Panc1 (cell line): ENCODE results near the gene WDR27. TPM values are rescaled to one million over a fixed set of nuclear protein-coding genes. Genes with fewer than 3 reads are reported as not detected.

Experiments used
- ATAC-seq: fragments of 200-7000 bp; cut with Tn5 transposase; 2 replicates; pipeline ENCODE4 v1.9.1; 2020; ENCODE audit warnings: mild to moderate bottlenecking, moderate library complexity
- BruUV-seq: library from RNA; stranded (reverse); fragments of 400-500 nt; replicated peaks from 2 replicates; lab custom pipeline; 2021; lab: Mats Ljungman, UMichigan
- CTCF ChIA-PET: fragments of 300-600 bp; sonication (Branson Sonifier 250); formaldehyde crosslinking; loops from one replicate; lab custom pipeline; 2022; ENCODE audit warnings: antibody characterized with exemption; lab: Charles Lee
- POLR2A ChIA-PET: fragments of 300-600 bp; sonication (Branson Sonifier 250); formaldehyde crosslinking; loops from one replicate; lab custom pipeline; 2022; ENCODE audit warnings: antibody characterized with exemption; lab: Charles Lee
- DNase-seq: peaks from one replicate; pipeline ENCODE4 v3.0.0-alpha.2; 2010; ENCODE audit warnings: low read depth, low spot score
- H3K27ac ChIP-seq: 2 replicates; pipeline ENCODE4 v1.5.1; 2011; ENCODE audit warnings: mild to moderate bottlenecking, low read length, inconsistent platforms
- H3K27me3 ChIP-seq: fragments of 200-500 bp; sonication (Bioruptor generic); 2 replicates; pipeline ENCODE4 v1.6.0; 2014; ENCODE audit warnings: low read length, inconsistent platforms; ENCODE audit not compliant: control insufficient read depth, insufficient read depth
- H3K36me3 ChIP-seq: fragments of 200-500 bp; sonication (Bioruptor generic); 2 replicates; pipeline ENCODE4 v1.5.1; 2014; ENCODE audit warnings: inconsistent platforms, mild to moderate bottlenecking, low read length, moderate library complexity; ENCODE audit not compliant: control insufficient read depth, insufficient read depth
- H3K4me1 ChIP-seq: 2 replicates; pipeline ENCODE4 v1.5.1; 2011; ENCODE audit warnings: inconsistent platforms, mild to moderate bottlenecking, low read length, moderate library complexity; ENCODE audit not compliant: control insufficient read depth, insufficient read depth
- H3K4me3 ChIP-seq, 2 experiments: 2 replicates each; pipeline ENCODE4 v1.5.1; 2011 to 2012; ENCODE audit warnings: low read depth in 2 of 2, low read length in 2 of 2, mild to moderate bottlenecking in 2 of 2, inconsistent platforms in 1 of 2, moderate library complexity in 1 of 2
- H3K9me3 ChIP-seq: fragments of 200-500 bp; sonication (Bioruptor generic); 2 replicates; pipeline ENCODE4 v1.5.1; 2014; ENCODE audit warnings: low read depth, mild to moderate bottlenecking, inconsistent platforms, low read length, moderate library complexity; ENCODE audit not compliant: control insufficient read depth, insufficient read depth
- CTCF ChIP-seq: fragments of 450-650 bp; IDR thresholded peaks from 2 replicates; pipeline ENCODE4 v1.5.1; 2017; ENCODE audit warnings: mild to moderate bottlenecking
- POLR2AphosphoS5 ChIP-seq: IDR thresholded peaks from 2 replicates; pipeline ENCODE4 v1.6.1; 2012; ENCODE audit warnings: mild to moderate bottlenecking, low read depth, low read length, moderate library complexity
- REST ChIP-seq, 2 experiments: IDR thresholded peaks; 2 replicates each; pipeline ENCODE4 v1.6.1; 2011 to 2012; ENCODE audit warnings: low read depth in 2 of 2, control low read depth in 1 of 2, low read length in 1 of 2, mild to moderate bottlenecking in 1 of 2, moderate library complexity in 1 of 2; ENCODE audit not compliant: insufficient read depth in 1 of 2
- SIN3A ChIP-seq: IDR thresholded peaks from 2 replicates; pipeline ENCODE4 v1.6.1; 2012; ENCODE audit warnings: low read depth, mild to moderate bottlenecking, low read length, moderate library complexity, borderline replicate concordance; ENCODE audit not compliant: insufficient read depth
- TCF7L2 ChIP-seq: IDR thresholded peaks from 2 replicates; pipeline ENCODE4 v1.6.1; 2011; ENCODE audit warnings: mild to moderate bottlenecking, low read depth, low read length, inconsistent platforms
- in situ Hi-C: cut with HindIII; loops from 2 replicates; pipeline ENCODE4 v1.10.0; 2016; ENCODE audit warnings: low sequenced_read_pairs, low pct_unique_long_range_greater_than_20kb
- intact Hi-C: fragments of 100-400 bp; cut with micrococcal nuclease; formaldehyde crosslinking; loops from one replicate; pipeline ENCODE4 v1.10.0; 2022; ENCODE audit not compliant: unreplicated experiment
- total RNA-seq: library from RNA; stranded (reverse); gene quantifications from one replicate; pipeline ENCODE4 v1.2.1, GENCODE V29; 2021; ENCODE audit not compliant: unreplicated experiment

Gene WDR27
- total RNA-seq, 1 experiment from 2014 or later = 56.3 TPM

GRCh38 chr6:169692516-169692915 lies 9.3 kb downstream of the WDR27 start:
- ChIA-PET POLR2A (interaction anchor here (1.0 kb wide), 1 partner anchor 507 kb away, joined by 8 read pairs; no protein-coding TSS in a partner anchor), CTCF (no interaction called here)
- Histone ChIP-seq H3K4me3 (no peak overlapping the region), H3K27ac (no peak overlapping the region), H3K4me1 (no peaks in the 10 kb centered on the region), H3K36me3 (peaks cover under 1% of the 10 kb centered on the region; the same call in 1 of the 2 replicates), H3K9me3 (peaks cover under 1% of the 10 kb centered on the region; the same call in 1 of the 2 replicates), H3K27me3 (no peaks in the 10 kb centered on the region)
- ATAC-seq (0 out of 2 replicates have a peak, but pooled peaks have one; percentile 38), DNase-seq (no peak)
- in situ Hi-C loops (no loop called here), intact Hi-C loops (no loop called here)
- no TSS peak for BruUV-seq
- TF ChIP-seq REST (IDR thresholded peaks at IDR 0.05; ENCODE audit: insufficient read depth in 1 of 2, low read depth in 2 of 2, low read length in 1 of 2) (no peak), SIN3A (no peak), TCF7L2 (no peak), CTCF (no peak), POLR2AphosphoS5 (no peak)

GRCh38 chr6:169691260-169691659 lies 10.6 kb downstream of the WDR27 start:
- TF ChIP-seq TCF7L2 = no peak
- no peak for TF ChIP-seq CTCF
- no peak for TF ChIP-seq REST (IDR thresholded peaks at IDR 0.05; ENCODE audit: insufficient read depth in 1 of 2, low read depth in 2 of 2, low read length in 1 of 2)
- no peak for TF ChIP-seq SIN3A
- no peak for TF ChIP-seq POLR2AphosphoS5
- Histone ChIP-seq H3K36me3 (peaks cover 6% of the 10 kb centered on the region; the same call in 1 of the 2 replicates), H3K27me3 (no peaks in the 10 kb centered on the region), H3K27ac (no peak overlapping the region), H3K9me3 (peaks cover 5% of the 10 kb centered on the region; the same call in 1 of the 2 replicates), H3K4me1 (no peaks in the 10 kb centered on the region), H3K4me3 (no peak overlapping the region)
- BruUV-seq = no TSS peak
- ChIA-PET CTCF (no interaction called here), POLR2A (no interaction called here)
- DNase-seq (no peak), ATAC-seq (no peak)
- in situ Hi-C loops = no loop called here
- intact Hi-C loops = no loop called here
